Measurements from ENCODE around the gene JADE2. TPM values are rescaled to one million over a fixed set of nuclear protein-coding genes. Genes with fewer than 3 reads are reported as not detected.

JADE2 gene
- total and polyA plus RNA-seq, 2 donors (not counting 3 experiments of a cell fraction or from before 2014, with no cell fraction given), result 11.6 to 31.1 TPM

DNA sequence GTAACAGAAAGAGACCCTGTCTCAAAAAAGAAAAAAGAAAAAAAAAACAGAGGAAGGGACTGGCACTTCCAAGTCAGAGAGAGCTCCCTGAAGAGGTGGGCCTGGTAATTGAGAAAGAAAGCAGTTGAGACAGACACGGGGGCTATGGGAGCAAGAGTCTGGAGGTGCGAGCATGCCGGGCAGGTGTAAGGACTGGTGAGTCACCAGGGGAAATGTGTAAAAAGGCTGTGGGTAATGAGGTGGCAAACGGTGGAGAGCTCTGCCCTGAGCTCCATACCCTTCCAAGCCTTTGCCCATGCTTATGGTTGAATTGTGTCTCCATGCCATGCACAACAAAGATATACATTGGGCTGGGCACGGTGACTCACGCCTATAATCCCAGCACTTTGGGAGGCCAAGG, 18.0 kb upstream of the JADE2 start:
- TF ChIP-seq JUN (IDR thresholded peaks at IDR 0.05; ENCODE audit: borderline replicate concordance, insufficient read depth, insufficient read length, low read depth) (no peak), MYC (IDR thresholded peaks at IDR 0.05; ENCODE audit: low read depth, low read length) (no peak), POLR2A (IDR thresholded peaks at IDR 0.05; ENCODE audit: low read depth, low read length) (no peak), GATA2 (IDR thresholded peaks at IDR 0.05; ENCODE audit: insufficient read depth, insufficient read length, low read depth, low read length) (no peak)
- TF ChIP-seq, protein P1, sequence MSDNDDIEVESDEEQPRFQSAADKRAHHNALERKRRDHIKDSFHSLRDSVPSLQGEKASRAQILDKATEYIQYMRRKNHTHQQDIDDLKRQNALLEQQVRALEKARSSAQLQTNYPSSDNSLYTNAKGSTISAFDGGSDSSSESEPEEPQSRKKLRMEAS (IDR thresholded peaks at IDR 0.05; ENCODE audit: insufficient read depth, insufficient read length), result no peak
- TF ChIP-seq, protein P2, sequence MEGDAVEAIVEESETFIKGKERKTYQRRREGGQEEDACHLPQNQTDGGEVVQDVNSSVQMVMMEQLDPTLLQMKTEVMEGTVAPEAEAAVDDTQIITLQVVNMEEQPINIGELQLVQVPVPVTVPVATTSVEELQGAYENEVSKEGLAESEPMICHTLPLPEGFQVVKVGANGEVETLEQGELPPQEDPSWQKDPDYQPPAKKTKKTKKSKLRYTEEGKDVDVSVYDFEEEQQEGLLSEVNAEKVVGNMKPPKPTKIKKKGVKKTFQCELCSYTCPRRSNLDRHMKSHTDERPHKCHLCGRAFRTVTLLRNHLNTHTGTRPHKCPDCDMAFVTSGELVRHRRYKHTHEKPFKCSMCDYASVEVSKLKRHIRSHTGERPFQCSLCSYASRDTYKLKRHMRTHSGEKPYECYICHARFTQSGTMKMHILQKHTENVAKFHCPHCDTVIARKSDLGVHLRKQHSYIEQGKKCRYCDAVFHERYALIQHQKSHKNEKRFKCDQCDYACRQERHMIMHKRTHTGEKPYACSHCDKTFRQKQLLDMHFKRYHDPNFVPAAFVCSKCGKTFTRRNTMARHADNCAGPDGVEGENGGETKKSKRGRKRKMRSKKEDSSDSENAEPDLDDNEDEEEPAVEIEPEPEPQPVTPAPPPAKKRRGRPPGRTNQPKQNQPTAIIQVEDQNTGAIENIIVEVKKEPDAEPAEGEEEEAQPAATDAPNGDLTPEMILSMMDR (IDR thresholded peaks at IDR 0.05; ENCODE audit: extremely low read depth in 1 of 2, insufficient read depth in 1 of 2, low read depth in 1 of 2, low read length in 2 of 2), result no peak
- H3K79me2 ChIP-seq (ENCODE audit: control insufficient read depth, insufficient read depth, low read length), result no peaks in the 10 kb centered on the region
- no peaks in the 10 kb centered on the region for H3K9me3 ChIP-seq (replicated peaks; ENCODE audit: control insufficient read depth, insufficient read depth, low read length)
- H2AFZ ChIP-seq (ENCODE audit: low read depth, low read length), result no peak overlapping the region
- dilution Hi-C loops (cut with MboI; ENCODE audit: extremely low pct_ligation_motif_present, low sequenced_read_pairs), result no loop called here
- H3K27me3 ChIP-seq (ENCODE audit: control insufficient read depth in 2 of 2, insufficient read depth in 2 of 2, low read length in 2 of 2), result no peaks in the 10 kb centered on the region
- H3K9me1 ChIP-seq (replicated peaks; ENCODE audit: control insufficient read depth, extremely low read depth, insufficient read depth, low read length), result no peaks in the 10 kb centered on the region
- intact Hi-C loops (cut with micrococcal nuclease), result no loop called here
- no peak for FAIRE-seq
- no peaks in the 10 kb centered on the region for H3K36me3 ChIP-seq (ENCODE audit: control insufficient read depth in 2 of 2, extremely low read depth in 1 of 2, insufficient read depth in 2 of 2, low read length in 2 of 2)
- no peak overlapping the region for H3K9ac ChIP-seq (replicated peaks; ENCODE audit: extremely low read depth, insufficient read depth, low read length)
- no TSS peak for BruUV-seq (replicated peaks)
- no peak overlapping the region for H3K4me3 ChIP-seq (replicated peaks in 1 of 3; ENCODE audit: insufficient read depth in 1 of 3, low read depth in 1 of 3, low read length in 3 of 3)
- DNase-seq (ENCODE audit: low read depth, low spot score), result no peak
- no peak overlapping the region for H3K4me2 ChIP-seq (ENCODE audit: insufficient read depth, low read length)
- no peaks in the 10 kb centered on the region for H4K20me1 ChIP-seq (replicated peaks; ENCODE audit: control insufficient read depth, extremely low read depth, insufficient read depth, low read length)
- peaks cover 31% of the 10 kb centered on the region for H3K4me1 ChIP-seq (ENCODE audit: control insufficient read depth, extremely low read depth, insufficient read depth, low read length)
- H3K27ac ChIP-seq (ENCODE audit: insufficient read depth, low read depth, low read length), result no peak overlapping the region
- CTCF ChIA-PET, result interaction anchor here (0.7 to 1.0 kb wide), 3 partner anchors 13 to 71 kb away, joined by 3 read pairs; no protein-coding TSS in a partner anchor
- POLR2A ChIA-PET, result no interaction called here
